ENCODE data around the gene CPNE2. TPM values are rescaled to one million over a fixed set of nuclear protein-coding genes. Genes with fewer than 3 reads are reported as not detected.

The CPNE2 gene
- total and polyA plus RNA-seq, 4 donors: 6.8 to 14.6 (median 11.0) TPM

DNA sequence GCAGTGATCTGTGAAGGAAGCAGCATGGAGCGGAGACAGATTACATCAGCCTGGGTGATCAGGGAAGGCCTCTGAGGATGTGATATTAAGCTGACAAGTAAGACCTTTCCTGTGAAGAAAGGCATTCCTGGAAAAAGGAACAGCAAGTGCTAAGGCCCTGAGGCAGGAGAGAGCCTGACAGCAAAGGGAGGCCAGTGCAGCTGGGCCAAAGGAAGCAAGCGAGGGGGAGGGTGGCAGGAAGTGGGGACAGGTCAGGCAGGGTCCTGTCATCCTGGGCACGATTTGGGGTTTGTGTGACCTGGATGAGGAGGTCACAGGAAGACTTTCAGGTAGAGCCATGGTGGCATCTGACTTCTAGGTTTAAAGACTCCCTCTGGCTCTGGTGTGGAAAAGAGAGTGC is 12.3 kb downstream of the CPNE2 start:
- Histone ChIP-seq H3K9ac (ENCODE audit: low read depth in 1 of 2, low read length in 2 of 2) (no peak overlapping the region), H3K27ac (ENCODE audit: low read depth in 1 of 2, low read length in 2 of 2) (no peak overlapping the region), H3K9me3 (ENCODE audit: control insufficient read depth in 4 of 4, low read length in 3 of 4) (no peaks in the 10 kb centered on the region), H3K27me3 (ENCODE audit: control insufficient read depth in 4 of 4, insufficient read depth in 4 of 4, low read length in 3 of 4) (no peaks in the 10 kb centered on the region), H3K4me3 (ENCODE audit: low read depth in 1 of 3, low read length in 3 of 3) (no peak overlapping the region), H3K36me3 (ENCODE audit: control insufficient read depth in 4 of 4, insufficient read depth in 3 of 4, low read depth in 1 of 4, low read length in 3 of 4) (no peaks in the 10 kb centered on the region), H3K4me1 (ENCODE audit: control insufficient read depth in 4 of 4, insufficient read depth in 4 of 4, low read length in 3 of 4) (no peaks in the 10 kb centered on the region)
- DNase-seq (ENCODE audit: low spot score): no peak
- TF ChIP-seq HNF4A (conservative IDR thresholded peaks at IDR 0.05) (no peak), FOXA1 (IDR thresholded peaks at IDR 0.05) (no peak), RAD21 (IDR thresholded peaks at IDR 0.05) (no peak), ZBTB33 (IDR thresholded peaks at IDR 0.05) (no peak), SP1 (IDR thresholded peaks at IDR 0.05) (no peak), EGR1 (IDR thresholded peaks at IDR 0.05; ENCODE audit: low read depth in 2 of 2) (no peak), TAF1 (conservative IDR thresholded peaks at IDR 0.05) (no peak), GABPA (IDR thresholded peaks at IDR 0.05 in 1 of 2, conservative IDR thresholded peaks at IDR 0.05 in 1 of 2) (no peak), JUND (IDR thresholded peaks at IDR 0.05) (no peak), NR2F2 (IDR thresholded peaks at IDR 0.05) (no peak), RXRA (IDR thresholded peaks at IDR 0.05) (no peak)
- TF ChIP-seq, protein P1, sequence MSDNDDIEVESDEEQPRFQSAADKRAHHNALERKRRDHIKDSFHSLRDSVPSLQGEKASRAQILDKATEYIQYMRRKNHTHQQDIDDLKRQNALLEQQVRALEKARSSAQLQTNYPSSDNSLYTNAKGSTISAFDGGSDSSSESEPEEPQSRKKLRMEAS (IDR thresholded peaks at IDR 0.05): no peak
- TF ChIP-seq, protein P2, sequence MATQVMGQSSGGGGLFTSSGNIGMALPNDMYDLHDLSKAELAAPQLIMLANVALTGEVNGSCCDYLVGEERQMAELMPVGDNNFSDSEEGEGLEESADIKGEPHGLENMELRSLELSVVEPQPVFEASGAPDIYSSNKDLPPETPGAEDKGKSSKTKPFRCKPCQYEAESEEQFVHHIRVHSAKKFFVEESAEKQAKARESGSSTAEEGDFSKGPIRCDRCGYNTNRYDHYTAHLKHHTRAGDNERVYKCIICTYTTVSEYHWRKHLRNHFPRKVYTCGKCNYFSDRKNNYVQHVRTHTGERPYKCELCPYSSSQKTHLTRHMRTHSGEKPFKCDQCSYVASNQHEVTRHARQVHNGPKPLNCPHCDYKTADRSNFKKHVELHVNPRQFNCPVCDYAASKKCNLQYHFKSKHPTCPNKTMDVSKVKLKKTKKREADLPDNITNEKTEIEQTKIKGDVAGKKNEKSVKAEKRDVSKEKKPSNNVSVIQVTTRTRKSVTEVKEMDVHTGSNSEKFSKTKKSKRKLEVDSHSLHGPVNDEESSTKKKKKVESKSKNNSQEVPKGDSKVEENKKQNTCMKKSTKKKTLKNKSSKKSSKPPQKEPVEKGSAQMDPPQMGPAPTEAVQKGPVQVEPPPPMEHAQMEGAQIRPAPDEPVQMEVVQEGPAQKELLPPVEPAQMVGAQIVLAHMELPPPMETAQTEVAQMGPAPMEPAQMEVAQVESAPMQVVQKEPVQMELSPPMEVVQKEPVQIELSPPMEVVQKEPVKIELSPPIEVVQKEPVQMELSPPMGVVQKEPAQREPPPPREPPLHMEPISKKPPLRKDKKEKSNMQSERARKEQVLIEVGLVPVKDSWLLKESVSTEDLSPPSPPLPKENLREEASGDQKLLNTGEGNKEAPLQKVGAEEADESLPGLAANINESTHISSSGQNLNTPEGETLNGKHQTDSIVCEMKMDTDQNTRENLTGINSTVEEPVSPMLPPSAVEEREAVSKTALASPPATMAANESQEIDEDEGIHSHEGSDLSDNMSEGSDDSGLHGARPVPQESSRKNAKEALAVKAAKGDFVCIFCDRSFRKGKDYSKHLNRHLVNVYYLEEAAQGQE (IDR thresholded peaks at IDR 0.05): no peak
- TF ChIP-seq, protein P3, sequence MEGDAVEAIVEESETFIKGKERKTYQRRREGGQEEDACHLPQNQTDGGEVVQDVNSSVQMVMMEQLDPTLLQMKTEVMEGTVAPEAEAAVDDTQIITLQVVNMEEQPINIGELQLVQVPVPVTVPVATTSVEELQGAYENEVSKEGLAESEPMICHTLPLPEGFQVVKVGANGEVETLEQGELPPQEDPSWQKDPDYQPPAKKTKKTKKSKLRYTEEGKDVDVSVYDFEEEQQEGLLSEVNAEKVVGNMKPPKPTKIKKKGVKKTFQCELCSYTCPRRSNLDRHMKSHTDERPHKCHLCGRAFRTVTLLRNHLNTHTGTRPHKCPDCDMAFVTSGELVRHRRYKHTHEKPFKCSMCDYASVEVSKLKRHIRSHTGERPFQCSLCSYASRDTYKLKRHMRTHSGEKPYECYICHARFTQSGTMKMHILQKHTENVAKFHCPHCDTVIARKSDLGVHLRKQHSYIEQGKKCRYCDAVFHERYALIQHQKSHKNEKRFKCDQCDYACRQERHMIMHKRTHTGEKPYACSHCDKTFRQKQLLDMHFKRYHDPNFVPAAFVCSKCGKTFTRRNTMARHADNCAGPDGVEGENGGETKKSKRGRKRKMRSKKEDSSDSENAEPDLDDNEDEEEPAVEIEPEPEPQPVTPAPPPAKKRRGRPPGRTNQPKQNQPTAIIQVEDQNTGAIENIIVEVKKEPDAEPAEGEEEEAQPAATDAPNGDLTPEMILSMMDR (IDR thresholded peaks at IDR 0.05; ENCODE audit: low read depth, low read length, missing input control): no peak
- 60% methylated on average over 3 of the region's 3 CpGs for WGBS

DNA sequence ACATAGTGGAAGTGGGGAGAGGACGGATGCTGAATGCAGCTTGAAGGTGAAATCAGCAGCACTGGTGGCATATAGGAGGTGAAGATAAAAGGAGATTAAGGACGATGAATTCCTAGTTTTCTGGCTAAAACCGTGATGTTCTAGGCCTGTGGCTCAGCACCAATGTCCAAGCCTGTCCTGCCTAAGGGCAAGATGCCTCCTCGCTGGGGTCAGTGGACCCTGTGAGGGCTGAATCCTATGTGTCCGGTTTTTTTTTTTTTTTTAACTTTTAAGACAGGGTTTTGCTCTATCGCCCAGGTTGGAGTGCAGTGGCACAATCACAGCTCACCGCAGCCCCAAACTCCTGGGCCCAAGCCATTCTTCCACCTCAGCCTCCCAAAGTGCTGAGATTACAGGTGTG is 12.8 kb downstream of the CPNE2 start:
- no peaks in the 10 kb centered on the region for H3K9me3 ChIP-seq (ENCODE audit: control insufficient read depth in 4 of 4, low read length in 3 of 4)
- H3K4me3 ChIP-seq (ENCODE audit: low read depth in 1 of 3, low read length in 3 of 3): no peak overlapping the region
- H3K27ac ChIP-seq (ENCODE audit: low read depth in 1 of 2, low read length in 2 of 2): no peak overlapping the region
- no peaks in the 10 kb centered on the region for H3K27me3 ChIP-seq (ENCODE audit: control insufficient read depth in 4 of 4, insufficient read depth in 4 of 4, low read length in 3 of 4)
- TF ChIP-seq SP1 (IDR thresholded peaks at IDR 0.05) (no peak), ZBTB33 (IDR thresholded peaks at IDR 0.05) (no peak), FOXA1 (IDR thresholded peaks at IDR 0.05) (no peak), RAD21 (IDR thresholded peaks at IDR 0.05) (no peak), JUND (IDR thresholded peaks at IDR 0.05) (no peak), TAF1 (conservative IDR thresholded peaks at IDR 0.05) (no peak), FOXA2 (IDR thresholded peaks at IDR 0.05) (no peak), HNF4G (IDR thresholded peaks at IDR 0.05) (no peak), GABPA (IDR thresholded peaks at IDR 0.05 in 1 of 2, conservative IDR thresholded peaks at IDR 0.05 in 1 of 2) (no peak), YY1 (IDR thresholded peaks at IDR 0.05) (no peak), HNF4A (conservative IDR thresholded peaks at IDR 0.05) (no peak), RXRA (IDR thresholded peaks at IDR 0.05) (no peak)
- TF ChIP-seq, protein P3 (IDR thresholded peaks at IDR 0.05; ENCODE audit: low read depth, low read length, missing input control): no peak
- TF ChIP-seq, protein P1 (IDR thresholded peaks at IDR 0.05): no peak
- WGBS: 86% methylated on average over 7 of the region's 7 CpGs
- no peak overlapping the region for H3K9ac ChIP-seq (ENCODE audit: low read depth in 1 of 2, low read length in 2 of 2)
- no peak for DNase-seq (ENCODE audit: low spot score)
- H3K36me3 ChIP-seq (ENCODE audit: control insufficient read depth in 4 of 4, insufficient read depth in 3 of 4, low read depth in 1 of 4, low read length in 3 of 4): no peaks in the 10 kb centered on the region
- no peaks in the 10 kb centered on the region for H3K4me1 ChIP-seq (ENCODE audit: control insufficient read depth in 4 of 4, insufficient read depth in 4 of 4, low read length in 3 of 4)
